GM03348 (cell line): ENCODE results near the gene LMOD1.
A peak's percentile ranks its signal among the peaks of the same experiment; 100 is the strongest.
"Not testable (repeated sequence)": the region's sequence is repeated elsewhere in the genome, so short reads cannot be mapped to it uniquely, and the experiment has no call there.

Experiments used
- DNase-seq: peaks from one replicate; pipeline ENCODE4 v3.0.0; 2012; ENCODE audit warnings: low spot score

Gene LMOD1

DNA sequence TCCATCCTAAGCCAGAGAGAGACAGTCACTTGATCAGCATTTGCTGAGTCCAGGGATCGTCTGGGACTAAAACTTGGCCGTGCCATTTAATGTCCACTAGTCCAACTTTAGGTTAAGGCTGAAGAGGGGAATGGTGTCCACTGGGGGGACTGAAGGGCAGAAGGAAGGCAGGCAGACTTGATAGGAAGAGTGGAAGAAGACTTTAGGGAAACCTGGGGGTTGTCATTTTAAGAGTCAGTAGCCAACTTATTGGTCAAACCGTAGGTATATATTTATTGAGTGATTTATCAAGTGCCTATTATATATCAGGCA lies 1.3 kb upstream of the LMOD1 start:
- DNase-seq, result no peak

- DNase-seq, result no peak
Observed at GRCh38 chr1:201945863-201946223, 505 bp downstream of the LMOD1 start.

GRCh38 chr1:201945157-201945556 lies 1.2 kb downstream of the LMOD1 start:
- DNase-seq, result peak; percentile 38

- no peak for DNase-seq
Observed at GRCh38 chr1:201944639-201945038, 1.7 kb downstream of the LMOD1 start.

DNA sequence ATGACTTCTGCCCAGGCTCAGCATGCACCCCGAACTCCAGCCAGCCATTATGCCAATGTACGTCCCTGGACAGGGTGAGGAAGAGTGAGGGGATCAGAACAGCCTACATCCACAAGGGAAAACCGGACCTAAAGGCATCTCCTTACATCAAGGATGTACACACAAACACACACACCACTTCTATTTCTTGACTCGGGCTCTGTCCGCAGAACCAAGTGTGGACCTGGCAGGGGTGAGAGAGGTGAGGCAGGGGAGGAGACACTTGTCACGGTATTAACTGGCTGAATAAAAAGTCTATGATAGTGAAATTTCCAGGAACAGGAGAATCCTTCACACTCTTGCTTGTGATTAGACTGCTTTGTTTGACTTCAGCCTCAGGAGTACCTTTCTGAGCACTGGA lies 2.3 kb downstream of the LMOD1 start:
- no peak for DNase-seq

GRCh38 chr1:201942129-201942495 lies 4.2 kb downstream of the LMOD1 start:
- DNase-seq, result no peak

DNA sequence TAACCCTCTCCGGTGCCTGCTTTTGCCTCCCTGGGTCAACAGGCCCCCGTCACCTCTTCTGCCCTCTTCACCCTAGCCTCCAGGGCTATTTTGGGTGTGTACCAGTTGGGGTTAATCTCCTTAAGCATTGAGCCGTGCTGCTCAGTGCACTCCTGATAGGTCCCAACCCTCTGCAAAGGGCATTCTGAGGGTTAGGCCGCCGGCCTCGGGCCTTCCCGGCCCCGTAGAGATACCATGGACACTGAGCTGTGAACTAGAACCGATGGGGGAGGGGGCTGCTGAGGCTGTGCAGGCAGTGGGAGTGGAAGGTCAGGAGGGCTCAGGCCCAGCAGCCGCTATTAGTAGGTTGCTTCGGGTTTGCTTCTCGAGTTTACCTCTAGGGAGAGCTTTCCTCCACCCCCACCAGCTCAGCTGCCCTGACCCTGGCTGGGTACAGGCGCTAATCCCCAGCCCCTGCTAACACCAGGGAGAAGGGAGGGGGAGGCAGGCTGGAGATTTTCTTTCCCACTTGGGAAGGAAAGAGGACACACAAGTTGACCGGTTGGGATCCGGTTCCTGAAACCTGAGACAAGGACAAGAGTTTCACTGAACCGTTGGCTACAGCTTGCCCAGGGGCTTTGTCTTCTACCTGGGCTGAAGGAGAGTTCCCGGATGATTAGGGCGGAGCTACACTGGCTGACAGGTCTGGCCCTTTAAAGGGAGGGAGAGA lies 4.8 kb downstream of the LMOD1 start:
- no peak for DNase-seq

DNA sequence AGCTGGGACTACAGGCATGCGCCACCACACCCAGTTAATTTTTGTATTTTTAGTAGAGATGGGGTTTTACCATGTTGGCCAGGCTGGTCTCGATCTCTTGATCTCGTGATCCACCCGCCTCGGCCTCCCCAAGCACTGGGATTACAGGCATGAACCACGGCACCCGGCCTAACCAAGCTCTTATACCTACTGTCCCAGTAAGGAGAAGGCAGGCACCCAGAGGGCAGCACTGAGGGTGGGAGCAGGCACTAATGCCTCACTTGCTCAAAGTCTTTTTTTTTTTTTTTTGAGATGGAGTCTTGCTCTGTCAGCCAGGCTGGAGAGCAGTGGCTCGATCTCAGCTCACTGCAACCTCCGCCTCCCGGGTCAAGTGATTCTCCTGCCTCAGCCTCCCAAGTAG lies 6.0 kb downstream of the LMOD1 start:
- not testable (repeated sequence) for DNase-seq

DNA sequence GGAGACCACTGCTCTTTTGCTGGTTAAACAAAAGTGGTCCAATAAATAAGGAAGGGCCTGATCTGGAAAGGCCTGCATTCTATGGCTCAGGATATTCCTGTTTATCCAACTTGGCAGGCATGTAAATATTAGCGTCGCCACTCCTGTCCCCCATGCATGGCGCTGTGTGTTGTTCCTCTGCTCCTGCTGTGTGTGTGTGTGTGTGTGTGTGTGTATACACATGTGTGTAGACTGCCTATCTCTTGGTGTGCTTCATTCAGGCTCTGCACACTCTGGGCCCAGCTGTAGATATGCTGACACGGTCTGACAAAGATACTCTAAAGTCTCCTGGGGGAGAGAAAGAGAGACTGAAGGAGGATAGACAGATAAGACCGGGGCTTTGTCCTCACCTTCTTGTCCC lies 6.8 kb downstream of the LMOD1 start:
- DNase-seq, result no peak

GRCh38 chr1:201939148-201939547 lies 7.2 kb downstream of the LMOD1 start:
- no peak for DNase-seq

- DNase-seq, result no peak
Observed at GRCh38 chr1:201938440-201939035, 7.8 kb downstream of the LMOD1 start.

DNA sequence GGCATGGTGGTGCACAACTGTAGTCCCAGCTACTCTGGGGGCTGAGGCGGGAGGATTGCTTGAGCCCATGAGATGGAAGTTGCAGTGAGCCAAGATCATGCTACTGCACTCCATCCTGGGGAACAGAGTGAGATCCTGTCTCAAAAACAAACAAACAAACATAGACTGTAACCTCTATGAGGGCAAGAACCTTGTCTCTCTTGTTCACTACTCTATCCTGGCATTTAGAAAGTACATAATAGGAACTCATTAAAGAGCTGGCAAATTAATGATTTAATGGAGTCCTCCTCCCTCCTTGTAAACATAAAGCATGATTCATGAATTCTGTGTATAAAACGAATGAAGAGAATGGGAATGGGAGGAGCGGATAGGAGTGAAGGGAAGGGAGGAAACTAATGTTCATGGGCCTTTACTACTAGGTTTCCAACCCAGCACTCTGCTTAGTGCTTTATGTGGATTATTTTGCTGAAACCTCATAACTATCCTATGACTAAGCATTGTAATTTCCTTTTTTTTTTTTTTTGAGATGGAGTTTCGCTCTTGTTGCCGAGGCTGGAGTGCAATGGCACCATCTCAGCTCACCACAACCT lies 8.6 kb downstream of the LMOD1 start:
- DNase-seq, result peak; percentile 76

DNA sequence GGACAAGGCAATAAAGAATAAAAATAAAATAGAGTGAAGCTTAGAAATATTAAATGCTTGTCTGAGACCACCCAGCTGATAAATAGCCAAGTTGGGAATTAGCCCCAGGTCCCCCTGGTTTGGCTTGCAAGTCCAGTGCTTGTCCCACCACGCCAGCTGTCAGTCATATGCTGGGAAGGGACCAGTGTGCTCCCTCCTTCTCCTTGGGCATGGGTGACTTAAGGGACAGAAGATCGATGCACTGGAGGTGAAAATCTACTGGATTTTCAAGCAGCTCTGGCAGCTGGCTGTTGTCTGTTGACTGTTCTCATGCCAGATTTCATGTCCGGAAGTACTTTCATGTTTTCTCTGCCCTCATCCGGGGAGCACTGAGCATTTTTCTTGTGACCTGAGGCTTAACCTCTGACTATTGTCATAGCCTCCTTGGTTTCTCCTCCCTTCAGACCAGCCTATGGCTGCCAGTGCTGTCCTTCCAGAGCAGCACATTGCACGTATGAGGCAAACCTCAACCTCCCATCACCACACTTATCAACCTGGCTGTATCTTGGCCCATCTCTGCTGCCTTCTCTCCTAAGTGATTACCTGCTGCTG lies 12.4 kb downstream of the LMOD1 start:
- no peak for DNase-seq

- DNase-seq, result no peak
Observed at GRCh38 chr1:201930803-201931202, 15.5 kb downstream of the LMOD1 start.

DNA sequence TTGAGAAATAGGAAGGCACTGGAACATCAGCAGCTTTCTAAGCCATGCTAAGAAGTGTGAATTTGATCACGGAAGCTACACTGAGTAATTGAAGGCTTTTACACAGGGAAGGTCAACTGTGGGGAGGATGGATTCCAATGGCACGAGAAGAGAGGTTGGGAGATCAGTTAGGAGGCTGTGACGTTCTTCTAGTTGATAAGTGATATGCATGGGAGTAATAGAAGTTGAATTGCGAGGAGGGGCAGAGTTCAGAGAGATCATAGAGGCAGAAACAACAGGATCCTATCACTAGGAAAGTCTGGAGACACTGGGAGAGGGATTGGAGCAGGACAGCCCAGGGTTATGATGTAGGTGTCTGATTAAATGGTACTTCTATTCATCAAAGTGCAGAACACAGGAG lies 16.2 kb downstream of the LMOD1 start:
- no peak for DNase-seq

DNA sequence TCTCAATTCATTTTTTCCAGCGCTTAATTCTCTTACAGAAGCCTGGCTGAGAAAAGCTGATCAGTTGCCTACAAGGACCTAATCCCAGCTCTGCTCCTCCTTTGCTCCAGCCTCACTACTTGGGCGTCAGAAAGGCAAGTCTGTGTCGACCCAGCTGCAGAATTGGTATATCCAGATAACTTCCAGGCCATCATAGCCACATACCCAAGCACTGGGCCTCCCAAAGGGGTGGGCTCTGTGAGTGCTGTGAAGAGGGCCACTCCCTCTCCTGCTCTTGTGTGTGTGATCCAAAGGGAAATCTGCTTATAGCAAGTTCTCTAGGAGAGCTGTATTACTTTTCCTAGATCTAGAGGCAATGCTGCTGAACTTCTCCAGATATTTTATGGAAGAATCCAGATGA lies 18.1 kb downstream of the LMOD1 start:
- no peak for DNase-seq

GRCh38 chr1:201925981-201926645 lies 20.2 kb downstream of the LMOD1 start:
- no peak for DNase-seq

- no peak for DNase-seq
Observed at GRCh38 chr1:201925301-201925567, 21.1 kb downstream of the LMOD1 start.

- no peak for DNase-seq
Observed at GRCh38 chr1:201921952-201922558, 24.3 kb downstream of the LMOD1 start.

GRCh38 chr1:201918343-201918742 lies 28.0 kb downstream of the LMOD1 start:
- DNase-seq, result no peak

- peak; percentile 83 for DNase-seq
Observed at GRCh38 chr1:201917362-201918033, 28.9 kb downstream of the LMOD1 start.

GRCh38 chr1:201916649-201917249 lies 29.6 kb downstream of the LMOD1 start:
- DNase-seq, result peak; percentile 62
